ENCODE data around the gene NISCH. TPM values are rescaled to one million over a fixed set of nuclear protein-coding genes. Genes with fewer than 3 reads are reported as not detected.
A peak's percentile ranks its signal among the peaks of the same experiment; 100 is the strongest.

NISCH gene
- polyA plus RNA-seq, 1 donor (not counting 4 experiments of a cell fraction or from before 2014, with no cell fraction given), result 48.1 TPM

DNA sequence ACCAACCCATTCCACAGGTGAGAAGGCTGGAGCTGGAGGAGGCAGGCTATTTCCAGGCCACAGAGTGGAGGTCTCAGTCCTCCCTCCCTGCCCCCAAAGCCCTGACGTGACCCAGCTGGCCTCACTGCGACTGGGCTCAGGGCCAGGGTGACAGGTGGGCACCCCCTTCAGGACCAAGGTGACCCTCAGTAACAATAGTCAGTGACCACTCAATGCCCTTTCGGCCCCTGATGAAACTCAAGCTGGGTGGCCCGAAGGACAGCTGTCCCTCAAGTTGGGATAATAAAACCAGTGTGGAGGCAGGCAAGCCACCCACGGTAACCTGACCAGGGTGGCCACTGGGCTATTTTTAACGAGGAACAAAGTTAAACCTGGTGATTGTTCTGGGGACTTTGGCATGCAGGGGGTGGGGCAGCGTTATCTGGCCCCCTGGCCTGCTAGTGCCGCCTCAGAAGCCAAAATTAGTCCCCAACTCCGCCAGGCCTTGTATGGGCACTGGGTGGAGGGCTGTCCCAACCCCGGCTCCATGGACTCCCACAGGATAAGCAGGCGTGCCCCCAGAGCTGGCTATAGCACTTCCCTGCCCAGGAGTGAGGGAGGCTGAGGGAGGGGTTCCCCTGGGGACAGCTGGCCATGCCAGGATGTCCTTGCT is 2.7 kb upstream of the NISCH start:
- Histone ChIP-seq H3K4me2 (ENCODE audit: control insufficient read depth, extremely low read depth, insufficient read depth, low read depth, low read length) (no peak overlapping the region), H3K27ac (ENCODE audit: control insufficient read depth, insufficient read depth, low read length) (no peak overlapping the region), H2AFZ (ENCODE audit: control insufficient read depth, low read length) (no peak overlapping the region), H3K4me1 (ENCODE audit: control insufficient read depth, extremely low read depth, insufficient read depth, low read length) (peaks cover 30% of the 10 kb centered on the region), H3K27me3 (ENCODE audit: control insufficient read depth, extremely low read depth, insufficient read depth, low read length) (no peaks in the 10 kb centered on the region), H4K20me1 (ENCODE audit: control insufficient read depth, extremely low read depth, insufficient read depth, low read length) (peaks cover 8% of the 10 kb centered on the region), H3K9me3 (ENCODE audit: control insufficient read depth, low read depth, low read length) (no peaks in the 10 kb centered on the region), H3K79me2 (ENCODE audit: control insufficient read depth, insufficient read depth, low read length) (peaks cover 25% of the 10 kb centered on the region), H3K36me3 (ENCODE audit: control insufficient read depth in 2 of 2, extremely low read depth in 1 of 2, insufficient read depth in 2 of 2, low read length in 2 of 2) (no peaks in the 10 kb centered on the region), H3K9me1 (ENCODE audit: control insufficient read depth, extremely low read depth, insufficient read depth, low read length) (no peaks in the 10 kb centered on the region), H3K4me3 (ENCODE audit: control insufficient read depth in 2 of 3, extremely low read depth in 1 of 3, insufficient read depth in 2 of 3, low read depth in 1 of 3, low read length in 3 of 3) (no peak overlapping the region), H3K9ac (ENCODE audit: control insufficient read depth, extremely low read depth, insufficient read depth, low read length) (no peak overlapping the region)
- DNase-seq (ENCODE audit: low read depth, low spot score) (no peak), FAIRE-seq (no peak)
- TF ChIP-seq, protein P1, sequence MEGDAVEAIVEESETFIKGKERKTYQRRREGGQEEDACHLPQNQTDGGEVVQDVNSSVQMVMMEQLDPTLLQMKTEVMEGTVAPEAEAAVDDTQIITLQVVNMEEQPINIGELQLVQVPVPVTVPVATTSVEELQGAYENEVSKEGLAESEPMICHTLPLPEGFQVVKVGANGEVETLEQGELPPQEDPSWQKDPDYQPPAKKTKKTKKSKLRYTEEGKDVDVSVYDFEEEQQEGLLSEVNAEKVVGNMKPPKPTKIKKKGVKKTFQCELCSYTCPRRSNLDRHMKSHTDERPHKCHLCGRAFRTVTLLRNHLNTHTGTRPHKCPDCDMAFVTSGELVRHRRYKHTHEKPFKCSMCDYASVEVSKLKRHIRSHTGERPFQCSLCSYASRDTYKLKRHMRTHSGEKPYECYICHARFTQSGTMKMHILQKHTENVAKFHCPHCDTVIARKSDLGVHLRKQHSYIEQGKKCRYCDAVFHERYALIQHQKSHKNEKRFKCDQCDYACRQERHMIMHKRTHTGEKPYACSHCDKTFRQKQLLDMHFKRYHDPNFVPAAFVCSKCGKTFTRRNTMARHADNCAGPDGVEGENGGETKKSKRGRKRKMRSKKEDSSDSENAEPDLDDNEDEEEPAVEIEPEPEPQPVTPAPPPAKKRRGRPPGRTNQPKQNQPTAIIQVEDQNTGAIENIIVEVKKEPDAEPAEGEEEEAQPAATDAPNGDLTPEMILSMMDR (optimal IDR thresholded peaks at IDR 0.05 in 1 of 3, IDR thresholded peaks at IDR 0.05 in 1 of 3, conservative IDR thresholded peaks at IDR 0.05 in 1 of 3; ENCODE audit: extremely low read depth in 1 of 3, insufficient read depth in 2 of 3, low read length in 3 of 3), result no peak
- TF ChIP-seq EZH2 (IDR thresholded peaks at IDR 0.05; ENCODE audit: low read length), result no peak
- dilution Hi-C loops (cut with MboI; ENCODE audit: extremely low pct_ligation_motif_present, low sequenced_read_pairs), result no loop called here

DNA sequence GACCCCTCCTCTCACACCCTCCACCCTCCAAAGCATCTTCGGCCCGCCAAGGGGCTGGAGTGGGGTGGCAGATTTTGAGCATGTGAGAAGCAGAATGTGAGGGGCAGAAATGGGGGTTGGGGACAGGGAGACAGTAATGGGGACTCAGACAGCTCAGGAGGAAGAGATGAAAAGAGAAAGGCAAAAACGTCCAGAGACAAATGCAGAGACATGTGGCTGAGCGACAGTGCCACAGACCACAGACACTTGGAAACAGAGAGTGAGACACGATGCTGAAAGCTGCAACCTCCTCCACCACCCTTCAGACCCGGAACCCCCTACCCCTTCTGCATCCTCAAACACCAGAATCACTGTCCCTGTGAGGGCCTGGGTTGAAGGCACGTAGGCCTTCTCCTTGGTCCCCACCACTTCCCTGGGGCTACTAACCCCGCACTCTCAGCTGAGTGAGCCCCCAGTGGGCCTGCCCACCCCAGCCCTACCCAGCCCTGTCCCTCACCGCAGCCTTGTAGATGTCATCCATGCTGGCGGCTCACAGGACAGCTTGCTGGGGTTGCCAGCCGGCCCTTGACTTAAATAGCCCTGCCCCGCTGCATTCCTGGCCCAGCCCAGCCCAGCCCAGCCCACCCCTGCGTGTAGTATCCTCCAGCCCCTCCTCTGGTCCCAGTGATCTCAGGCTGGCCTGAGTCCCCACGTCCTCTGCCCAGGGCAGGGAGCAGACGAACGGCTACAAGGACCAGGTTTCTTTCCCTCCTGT is 1.7 kb upstream of the NISCH start, which contains the start of gene TNNC1:
TSS of gene TNNC1 (minus strand) at position 546 of the 754 bp plus-strand sequence. CDS start at position 520, 26 bp downstream.
- Histone ChIP-seq H3K79me2 (ENCODE audit: control insufficient read depth, insufficient read depth, low read length) (peaks cover 27% of the 10 kb centered on the region), H3K9me3 (ENCODE audit: control insufficient read depth, low read depth, low read length) (no peaks in the 10 kb centered on the region), H3K9me1 (ENCODE audit: control insufficient read depth, extremely low read depth, insufficient read depth, low read length) (no peaks in the 10 kb centered on the region), H3K4me2 (ENCODE audit: control insufficient read depth, extremely low read depth, insufficient read depth, low read depth, low read length) (peak within 1 kb of the TSS; percentile 80), H3K27me3 (ENCODE audit: control insufficient read depth, extremely low read depth, insufficient read depth, low read length) (no peaks in the 10 kb centered on the region), H2AFZ (ENCODE audit: control insufficient read depth, low read length) (peak within 1 kb of the TSS; percentile 69), H3K9ac (ENCODE audit: control insufficient read depth, extremely low read depth, insufficient read depth, low read length) (peak within 1 kb of the TSS; percentile 48), H4K20me1 (ENCODE audit: control insufficient read depth, extremely low read depth, insufficient read depth, low read length) (peaks cover 14% of the 10 kb centered on the region), H3K4me1 (ENCODE audit: control insufficient read depth, extremely low read depth, insufficient read depth, low read length) (peaks cover 40% of the 10 kb centered on the region), H3K27ac (ENCODE audit: control insufficient read depth, insufficient read depth, low read length) (peak within 1 kb of the TSS; percentile 50), H3K36me3 (ENCODE audit: control insufficient read depth in 2 of 2, extremely low read depth in 1 of 2, insufficient read depth in 2 of 2, low read length in 2 of 2) (peaks cover under 1 to 2% of the 10 kb centered on the region in 2 experiments), H3K4me3 (ENCODE audit: control insufficient read depth in 2 of 3, extremely low read depth in 1 of 3, insufficient read depth in 2 of 3, low read depth in 1 of 3, low read length in 3 of 3) (peak within 1 kb of the TSS; percentile 43 to 72 (median 58))
- FAIRE-seq (no peak), DNase-seq (ENCODE audit: low read depth, low spot score) (no peak)
- TF ChIP-seq, protein P1 (optimal IDR thresholded peaks at IDR 0.05 in 1 of 3, IDR thresholded peaks at IDR 0.05 in 1 of 3, conservative IDR thresholded peaks at IDR 0.05 in 1 of 3; ENCODE audit: extremely low read depth in 1 of 3, insufficient read depth in 2 of 3, low read length in 3 of 3), result no peak
- TF ChIP-seq EZH2 (IDR thresholded peaks at IDR 0.05; ENCODE audit: low read length), result no peak
- dilution Hi-C loops (cut with MboI; ENCODE audit: extremely low pct_ligation_motif_present, low sequenced_read_pairs), result no loop called here
